GM19328 (cell line): ENCODE data around the gene C20orf204.

Experiments used
- ATAC-seq: cut with Tn5 transposase; IDR thresholded peaks from one replicate; pipeline ENCODE4 v1.9.1; 2021; ENCODE audit warnings: mild to moderate bottlenecking, moderate library complexity; ENCODE audit not compliant: unreplicated experiment

Gene C20orf204

GRCh38 chr20:64055396-64055892 lies 19.5 kb downstream of the C20orf204 start:
- no peak for ATAC-seq

- no peak for ATAC-seq
Measured at GRCh38 chr20:64055893-64056638, 20.1 kb downstream of the C20orf204 start.

- no peak for ATAC-seq
Measured at GRCh38 chr20:64056639-64056888, 20.6 kb downstream of the C20orf204 start.

GRCh38 chr20:64056889-64057627 lies 21.1 kb downstream of the C20orf204 start:
- ATAC-seq, result no peak

GRCh38 chr20:64057628-64058498 lies 21.9 kb downstream of the C20orf204 start:
- no peak for ATAC-seq

- no peak for ATAC-seq
Measured at GRCh38 chr20:64058536-64058935, 22.6 kb downstream of the C20orf204 start.

GRCh38 chr20:64062276-64062595 lies 26.3 kb downstream of the C20orf204 start:
- ATAC-seq, result no peak

- no peak for ATAC-seq
Measured at GRCh38 chr20:64062596-64063388, 26.8 kb downstream of the C20orf204 start, which contains the start of gene TCEA2. TSS of gene TCEA2 (plus strand) at chr20:64063198. CDS start at chr20:64063313, 115 bp downstream.

GRCh38 chr20:64063389-64064144 lies 27.6 kb downstream of the C20orf204 start:
- ATAC-seq, result no peak

GRCh38 chr20:64064145-64064698 lies 28.2 kb downstream of the C20orf204 start:
- ATAC-seq, result no peak

- no peak for ATAC-seq
Measured at GRCh38 chr20:64065062-64065973, 29.3 kb downstream of the C20orf204 start.

- no peak for ATAC-seq
Measured at GRCh38 chr20:64065974-64066343, 30.0 kb downstream of the C20orf204 start.

- ATAC-seq, result no peak
Measured at GRCh38 chr20:64067005-64067632, 31.1 kb downstream of the C20orf204 start.

- no peak for ATAC-seq
Measured at GRCh38 chr20:64067733-64068307, 31.8 kb downstream of the C20orf204 start.

GRCh38 chr20:64068386-64069208 lies 32.6 kb downstream of the C20orf204 start:
- no peak for ATAC-seq

- no peak for ATAC-seq
Measured at GRCh38 chr20:64069209-64069613, 33.2 kb downstream of the C20orf204 start.
